GM19452 (cell line): ENCODE results near the gene FKBP4.

Source experiments
- ATAC-seq: cut with Tn5 transposase; IDR thresholded peaks from one replicate; pipeline ENCODE4 v1.9.1; 2021; ENCODE audit not compliant: unreplicated experiment

The FKBP4 gene

GRCh38 chr12:2776129-2776806 lies 18.5 kb upstream of the FKBP4 start:
- no peak for ATAC-seq

- ATAC-seq = no peak
These were observed 15.5 kb upstream of the FKBP4 start for GRCh38 chr12:2779281-2779680.

GRCh38 chr12:2783936-2784600 lies 10.7 kb upstream of the FKBP4 start:
- no peak for ATAC-seq

DNA sequence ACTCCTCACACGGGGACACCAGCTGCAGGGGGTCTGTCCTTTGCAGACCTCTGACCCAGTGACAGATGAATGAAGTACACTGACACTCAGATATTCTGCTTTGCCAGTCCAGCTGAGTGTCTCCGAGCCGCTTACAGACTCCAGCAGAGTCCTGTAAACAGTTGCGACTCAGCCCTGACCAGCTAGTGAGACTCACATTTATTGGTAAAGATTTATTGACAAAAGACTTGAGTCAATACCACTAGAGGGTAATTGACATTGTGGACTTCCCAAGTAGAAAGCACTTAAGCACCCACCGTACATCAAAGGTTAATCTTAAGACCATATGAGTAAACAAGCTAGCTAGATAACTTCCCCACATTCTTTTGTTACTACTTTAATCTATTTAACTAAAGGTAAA lies 9.8 kb upstream of the FKBP4 start:
- no peak for ATAC-seq

DNA sequence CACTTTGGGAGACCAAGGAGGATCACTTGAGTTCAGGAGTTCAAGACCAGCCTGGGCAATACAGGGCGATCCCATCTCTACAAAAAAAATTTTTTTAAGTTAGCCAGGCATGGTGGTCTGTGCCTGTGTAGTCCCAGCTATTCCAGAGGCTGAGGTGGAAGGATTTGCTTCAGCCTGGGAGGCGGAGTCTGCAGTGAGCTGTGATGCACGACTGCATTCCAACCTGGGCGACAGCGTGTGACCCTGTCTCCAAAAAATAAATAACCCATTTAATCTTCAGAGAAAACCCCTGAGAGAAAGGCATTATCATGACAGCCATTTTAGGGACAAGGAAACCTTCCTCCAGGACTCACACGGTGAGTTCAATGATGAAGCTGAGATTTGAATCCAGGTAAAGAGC lies 3.7 kb upstream of the FKBP4 start:
- ATAC-seq = no peak

GRCh38 chr12:2792671-2793500 lies 1.9 kb upstream of the FKBP4 start:
- ATAC-seq = no peak

GRCh38 chr12:2793561-2793960 lies 1.2 kb upstream of the FKBP4 start:
- ATAC-seq = no peak

DNA sequence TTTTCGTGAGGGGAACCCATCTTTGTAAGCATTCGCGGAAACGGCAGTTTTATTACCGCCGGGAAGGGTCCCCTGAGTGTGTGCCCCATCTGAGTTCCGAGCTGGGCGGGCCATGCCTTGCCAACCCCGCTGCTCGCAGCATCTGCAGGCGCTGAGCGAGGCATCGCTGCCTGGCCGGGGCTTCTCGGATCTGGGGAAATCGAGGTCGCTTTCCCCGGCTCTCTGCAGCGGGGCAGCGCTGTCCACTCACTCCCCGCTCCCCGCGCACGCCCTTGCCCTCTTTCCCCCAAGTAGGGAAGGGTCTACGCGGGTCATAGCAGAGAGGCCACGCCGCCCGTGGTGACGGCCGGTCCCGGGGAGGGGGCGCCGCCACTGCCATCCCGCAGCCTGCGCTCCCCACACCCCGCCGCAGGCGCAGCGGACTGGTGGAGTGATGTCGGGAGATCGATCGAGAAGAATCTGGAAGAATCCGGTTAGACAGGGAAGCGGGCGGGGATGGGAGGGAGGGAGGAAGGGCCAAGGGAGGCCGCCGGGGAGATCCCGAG lies 507 bp upstream of the FKBP4 start:
- peak; percentile 4 for ATAC-seq

DNA sequence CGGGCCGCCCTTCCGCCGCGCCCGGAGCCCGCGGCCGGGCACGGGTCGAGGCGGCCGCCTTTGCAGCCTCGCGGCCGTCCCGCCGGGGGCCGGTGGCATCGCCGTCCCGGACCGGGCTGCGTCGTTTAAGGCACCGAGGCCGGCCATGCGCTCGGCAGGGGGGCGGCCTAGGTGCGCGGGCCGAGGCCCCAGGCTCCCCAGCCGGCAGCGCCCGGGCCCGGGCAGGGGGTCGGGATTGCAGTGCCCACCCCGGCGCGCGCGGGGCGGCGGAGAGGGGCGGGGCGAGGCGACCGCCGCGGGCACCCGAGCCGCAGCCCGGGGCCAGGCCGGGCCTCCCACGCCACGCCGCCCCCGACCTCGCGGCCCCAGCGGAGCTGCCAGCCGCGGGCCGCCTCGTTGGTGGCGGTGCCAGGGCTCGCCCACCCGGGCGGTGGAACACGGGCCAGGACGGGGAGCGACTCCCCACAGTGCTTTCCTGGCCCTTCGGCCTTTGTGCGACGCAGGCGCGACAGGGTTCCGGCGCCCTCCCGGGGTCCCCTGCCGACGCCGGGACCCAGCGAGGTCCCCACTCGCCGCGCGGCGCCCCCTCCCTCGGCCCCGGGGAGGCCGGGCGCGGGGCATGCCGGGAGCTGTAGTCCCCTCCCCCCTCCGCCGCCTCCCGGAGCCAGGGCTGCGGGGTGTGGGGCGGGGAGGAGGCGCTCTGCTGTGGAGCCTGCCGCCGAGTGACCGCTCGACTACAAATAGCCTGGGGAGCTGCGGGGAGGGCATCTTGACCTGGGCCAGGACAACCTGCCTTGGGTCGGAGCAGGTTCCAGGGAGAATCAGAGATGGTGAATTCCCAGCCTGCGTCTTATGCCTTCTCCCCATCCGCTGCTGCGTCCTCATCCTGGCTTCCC lies 769 bp downstream of the FKBP4 start:
- ATAC-seq = peak; percentile 64

GRCh38 chr12:2796187-2796666 lies 1.5 kb downstream of the FKBP4 start:
- ATAC-seq = no peak

GRCh38 chr12:2797721-2798418 lies 3.1 kb downstream of the FKBP4 start:
- ATAC-seq = no peak

DNA sequence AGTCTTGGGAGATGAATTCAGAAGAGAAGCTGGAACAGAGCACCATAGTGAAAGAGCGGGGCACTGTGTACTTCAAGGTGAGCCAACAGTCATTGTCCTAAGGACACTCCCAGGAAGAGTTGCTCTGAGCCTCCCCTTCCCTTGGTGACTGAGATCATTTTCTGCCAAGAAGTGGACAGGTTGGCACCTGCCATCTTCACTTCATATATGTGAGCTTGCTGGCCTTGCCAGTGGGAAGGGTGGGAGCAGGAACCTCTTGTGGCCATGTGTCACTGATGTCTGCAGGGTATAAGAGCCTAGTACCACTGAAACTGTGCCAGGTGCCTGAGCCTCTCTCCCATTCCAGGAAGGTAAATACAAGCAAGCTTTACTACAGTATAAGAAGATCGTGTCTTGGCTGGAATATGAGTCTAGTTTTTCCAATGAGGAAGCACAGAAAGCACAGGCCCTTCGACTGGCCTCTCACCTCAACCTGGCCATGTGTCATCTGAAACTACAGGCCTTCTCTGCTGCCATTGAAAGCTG lies 5.3 kb downstream of the FKBP4 start:
- no peak for ATAC-seq

GRCh38 chr12:2801044-2801783 lies 6.4 kb downstream of the FKBP4 start:
- ATAC-seq = no peak

DNA sequence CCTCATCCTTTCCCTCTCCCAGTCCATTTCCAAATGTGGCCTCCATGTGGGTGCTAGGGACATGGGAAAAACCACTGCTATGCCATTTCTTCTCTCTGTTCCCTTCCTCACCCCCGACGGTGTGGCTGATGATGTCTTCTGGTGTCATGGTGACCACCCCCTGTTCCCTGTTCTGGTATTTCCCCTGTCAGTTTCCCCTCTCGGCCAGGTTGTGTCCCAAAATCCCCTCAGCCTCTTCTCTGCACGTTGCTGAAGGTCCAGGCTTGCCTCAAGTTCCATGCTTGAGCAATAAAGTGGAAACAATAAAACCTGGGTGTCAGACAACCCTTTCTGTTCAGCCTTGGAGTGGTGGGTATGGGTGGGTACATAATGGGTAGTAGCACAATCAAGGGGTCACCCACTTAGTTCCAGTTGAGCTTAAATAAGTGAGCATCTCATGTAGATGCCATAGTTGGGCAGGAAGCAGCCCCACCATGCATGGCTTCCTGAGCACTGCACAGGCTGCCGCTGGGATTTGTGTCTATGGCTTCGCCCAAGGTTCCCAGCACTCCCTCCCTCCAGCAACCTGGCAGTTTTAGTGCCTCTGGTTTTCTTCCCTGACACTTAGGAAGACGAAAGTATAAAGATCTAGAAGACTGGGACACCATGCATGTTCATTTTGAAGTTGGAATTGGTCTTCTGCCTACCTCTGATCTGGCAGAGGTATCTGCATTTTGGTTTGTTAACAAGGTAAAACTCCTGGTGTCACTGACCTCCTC lies 9.0 kb downstream of the FKBP4 start:
- ATAC-seq = no peak

- ATAC-seq = no peak
These were observed 9.8 kb downstream of the FKBP4 start for GRCh38 chr12:2804393-2805142.

DNA sequence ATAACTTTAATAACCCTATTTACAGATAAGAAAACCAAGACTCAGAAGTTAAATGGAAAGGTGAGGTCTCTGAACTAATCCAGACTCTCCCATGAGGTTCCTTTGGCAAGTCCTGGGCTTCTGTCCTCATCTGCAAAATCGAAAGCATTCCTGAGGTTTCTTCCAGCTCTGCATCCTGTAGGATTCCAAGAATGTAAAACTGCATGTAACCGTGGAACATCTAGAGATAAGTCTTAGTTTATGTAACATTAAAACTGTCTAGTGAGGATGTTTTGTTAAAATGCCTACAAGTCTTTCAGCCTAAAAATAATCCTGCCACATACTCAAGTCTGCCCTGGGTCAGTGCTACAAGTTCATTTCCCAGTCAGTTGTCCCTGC lies 10.4 kb downstream of the FKBP4 start:
- no peak for ATAC-seq

- no peak for ATAC-seq
These were observed 11.9 kb downstream of the FKBP4 start for GRCh38 chr12:2806700-2807099.

DNA sequence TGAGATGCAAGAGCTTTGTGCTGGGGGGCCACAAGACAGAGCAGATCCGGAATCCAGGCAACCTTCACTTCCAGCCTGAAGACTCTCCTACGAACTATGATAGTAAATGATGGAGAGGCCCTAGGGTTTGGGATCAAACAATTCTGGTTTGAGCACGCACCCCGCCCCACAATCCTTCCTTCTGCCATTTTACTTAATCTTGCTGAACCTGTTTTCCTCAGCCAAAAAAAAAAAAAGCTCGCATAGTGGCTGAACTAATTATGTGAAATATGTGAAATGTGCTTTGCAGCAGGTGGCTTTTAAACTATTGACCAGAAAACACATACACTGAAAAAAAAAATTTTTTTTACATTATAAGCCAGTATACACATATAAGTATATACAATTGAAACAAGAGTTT lies 17.0 kb downstream of the FKBP4 start:
- no peak for ATAC-seq
